Breast epithelium (tissue), 3 donors: ENCODE measurements around the gene FAM156B.
"Not testable (repeated sequence)": the region's sequence is repeated elsewhere in the genome, so short reads cannot be mapped to it uniquely, and the experiment has no call there.

Experiments
- POLR2AphosphoS5 ChIP-seq, 3 donors: sonication (generic); formaldehyde crosslinking; IDR thresholded peaks; one replicate each; pipeline ENCODE4 v1.6.1; 2017; ENCODE audit warnings: antibody characterized with exemption in 3 of 3
- TF ChIP-seq, protein P1 (sequence below), 3 donors: fragments of 450-650 bp; IDR thresholded peaks; one replicate each; pipeline ENCODE4 v1.5.1; 2016 to 2017; ENCODE audit warnings: antibody characterized with exemption in 3 of 3, mild to moderate bottlenecking in 3 of 3, moderate library complexity in 3 of 3

GRCh38 chrX:52914704-52915103, 17.6 kb downstream of the FAM156B start:
- TF ChIP-seq, protein P1, sequence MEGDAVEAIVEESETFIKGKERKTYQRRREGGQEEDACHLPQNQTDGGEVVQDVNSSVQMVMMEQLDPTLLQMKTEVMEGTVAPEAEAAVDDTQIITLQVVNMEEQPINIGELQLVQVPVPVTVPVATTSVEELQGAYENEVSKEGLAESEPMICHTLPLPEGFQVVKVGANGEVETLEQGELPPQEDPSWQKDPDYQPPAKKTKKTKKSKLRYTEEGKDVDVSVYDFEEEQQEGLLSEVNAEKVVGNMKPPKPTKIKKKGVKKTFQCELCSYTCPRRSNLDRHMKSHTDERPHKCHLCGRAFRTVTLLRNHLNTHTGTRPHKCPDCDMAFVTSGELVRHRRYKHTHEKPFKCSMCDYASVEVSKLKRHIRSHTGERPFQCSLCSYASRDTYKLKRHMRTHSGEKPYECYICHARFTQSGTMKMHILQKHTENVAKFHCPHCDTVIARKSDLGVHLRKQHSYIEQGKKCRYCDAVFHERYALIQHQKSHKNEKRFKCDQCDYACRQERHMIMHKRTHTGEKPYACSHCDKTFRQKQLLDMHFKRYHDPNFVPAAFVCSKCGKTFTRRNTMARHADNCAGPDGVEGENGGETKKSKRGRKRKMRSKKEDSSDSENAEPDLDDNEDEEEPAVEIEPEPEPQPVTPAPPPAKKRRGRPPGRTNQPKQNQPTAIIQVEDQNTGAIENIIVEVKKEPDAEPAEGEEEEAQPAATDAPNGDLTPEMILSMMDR (IDR thresholded peaks at IDR 0.05): not testable (repeated sequence)
- not testable (repeated sequence) for TF ChIP-seq POLR2AphosphoS5 (IDR thresholded peaks at IDR 0.05)
